Thymus (tissue), 14 donors: Measurements from ENCODE around the gene SOCS6. TPM values are rescaled to one million over a fixed set of nuclear protein-coding genes. Genes with fewer than 3 reads are reported as not detected.
"Not testable (repeated sequence)": the region's sequence is repeated elsewhere in the genome, so short reads cannot be mapped to it uniquely, and the experiment has no call there.

Experiments
- DNase-seq, 9 donors: peaks; one replicate each; pipeline ENCODE4 v3.0.0-alpha.2; 2013; ENCODE audit warnings: low spot score in 9 of 9, low read depth in 6 of 9, missing footprints in 1 of 9
- H3K27ac ChIP-seq, 2 donors: one replicate each; pipeline ENCODE4 v1.5.1; 2013; ENCODE audit warnings: control low read depth in 1 of 2, low read depth in 1 of 2, low read length in 1 of 2, mild to moderate bottlenecking in 1 of 2, moderate library complexity in 1 of 2
- H3K27me3 ChIP-seq, 2 donors: one replicate each; pipeline ENCODE4 v1.5.1; 2013; ENCODE audit warnings: low read length in 1 of 2; ENCODE audit not compliant: control insufficient read depth in 2 of 2, insufficient read depth in 1 of 2
- H3K36me3 ChIP-seq, 2 donors: one replicate each; pipeline ENCODE4 v1.5.1; 2013; ENCODE audit warnings: low read length in 1 of 2, mild to moderate bottlenecking in 1 of 2, moderate library complexity in 1 of 2; ENCODE audit not compliant: control insufficient read depth in 2 of 2, insufficient read depth in 2 of 2
- H3K4me1 ChIP-seq, 2 donors: one replicate each; pipeline ENCODE4 v1.5.1; 2013; ENCODE audit warnings: low read length in 2 of 2; ENCODE audit not compliant: control insufficient read depth in 2 of 2, insufficient read depth in 2 of 2
- H3K4me3 ChIP-seq, 2 donors: one replicate each; pipeline ENCODE4 v1.5.1; 2013; ENCODE audit warnings: low read length in 2 of 2, control low read depth in 1 of 2, mild to moderate bottlenecking in 1 of 2
- H3K9me3 ChIP-seq, 2 donors: one replicate each; pipeline ENCODE4 v1.5.1; 2013; ENCODE audit warnings: low read length in 1 of 2, mild to moderate bottlenecking in 1 of 2; ENCODE audit not compliant: control insufficient read depth in 2 of 2, insufficient read depth in 1 of 2
- WGBS: extraction: QIAGEN DNeasy Blood & Tissue Kit; methylation state at CpG from one replicate; pipeline ENCODE4 v1.1.7; 2013; 5-methylcytosine and 5-hydroxymethylcytosine counted together
- long read RNA-seq, 10 donors: transcript quantifications; one replicate each; lab custom pipeline, GENCODE V29; 2026
- polyA plus RNA-seq: library from polyadenylated mRNA; stranded (reverse); fragments of 200-250 nt; gene quantifications from one replicate; pipeline ENCODE4 v1.2.3, GENCODE V29; 2013
- total RNA-seq: library from RNA; stranded (reverse); fragments of 120-200 nt; gene quantifications from one replicate; pipeline ENCODE4 v1.2.4, GENCODE V29; 2013
- donor health status: healthy.

The SOCS6 gene, protein sequence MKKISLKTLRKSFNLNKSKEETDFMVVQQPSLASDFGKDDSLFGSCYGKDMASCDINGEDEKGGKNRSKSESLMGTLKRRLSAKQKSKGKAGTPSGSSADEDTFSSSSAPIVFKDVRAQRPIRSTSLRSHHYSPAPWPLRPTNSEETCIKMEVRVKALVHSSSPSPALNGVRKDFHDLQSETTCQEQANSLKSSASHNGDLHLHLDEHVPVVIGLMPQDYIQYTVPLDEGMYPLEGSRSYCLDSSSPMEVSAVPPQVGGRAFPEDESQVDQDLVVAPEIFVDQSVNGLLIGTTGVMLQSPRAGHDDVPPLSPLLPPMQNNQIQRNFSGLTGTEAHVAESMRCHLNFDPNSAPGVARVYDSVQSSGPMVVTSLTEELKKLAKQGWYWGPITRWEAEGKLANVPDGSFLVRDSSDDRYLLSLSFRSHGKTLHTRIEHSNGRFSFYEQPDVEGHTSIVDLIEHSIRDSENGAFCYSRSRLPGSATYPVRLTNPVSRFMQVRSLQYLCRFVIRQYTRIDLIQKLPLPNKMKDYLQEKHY
- total RNA-seq = 5.4 TPM
- 5.0 TPM for polyA plus RNA-seq
- long read RNA-seq, donor 1 = 0 reads
- long read RNA-seq, donor 2, full-length matches to known transcripts = 4 of 4 reads
- long read RNA-seq, donor 2, partial matches to known transcripts = 0 of 4 reads
- long read RNA-seq, donor 2, other reads (novel, unspliced or antisense) = 0 of 4 reads
- long read RNA-seq, donor 3, full-length matches to known transcripts = 3 of 3 reads
- long read RNA-seq, donor 3, partial matches to known transcripts = 0 of 3 reads
- long read RNA-seq, donor 3, other reads (novel, unspliced or antisense) = 0 of 3 reads
- long read RNA-seq, donor 4, full-length matches to known transcripts = 1 of 1 reads
- long read RNA-seq, donor 4, partial matches to known transcripts = 0 of 1 reads
- long read RNA-seq, donor 4, other reads (novel, unspliced or antisense) = 0 of 1 reads
- long read RNA-seq, donor 5, full-length matches to known transcripts = 4 of 4 reads
- long read RNA-seq, donor 5, partial matches to known transcripts = 0 of 4 reads
- long read RNA-seq, donor 5, other reads (novel, unspliced or antisense) = 0 of 4 reads
- long read RNA-seq, donor 6 = 0 reads
- long read RNA-seq, donor 7, full-length matches to known transcripts = 1 of 1 reads
- long read RNA-seq, donor 7, partial matches to known transcripts = 0 of 1 reads
- long read RNA-seq, donor 7, other reads (novel, unspliced or antisense) = 0 of 1 reads
- long read RNA-seq, donor 8, full-length matches to known transcripts = 2 of 2 reads
- long read RNA-seq, donor 8, partial matches to known transcripts = 0 of 2 reads
- long read RNA-seq, donor 8, other reads (novel, unspliced or antisense) = 0 of 2 reads
- long read RNA-seq, donor 9, full-length matches to known transcripts = 1 of 1 reads
- long read RNA-seq, donor 9, partial matches to known transcripts = 0 of 1 reads
- long read RNA-seq, donor 9, other reads (novel, unspliced or antisense) = 0 of 1 reads
- long read RNA-seq, donor 10, full-length matches to known transcripts = 1 of 1 reads
- long read RNA-seq, donor 10, partial matches to known transcripts = 0 of 1 reads
- long read RNA-seq, donor 10, other reads (novel, unspliced or antisense) = 0 of 1 reads

DNA sequence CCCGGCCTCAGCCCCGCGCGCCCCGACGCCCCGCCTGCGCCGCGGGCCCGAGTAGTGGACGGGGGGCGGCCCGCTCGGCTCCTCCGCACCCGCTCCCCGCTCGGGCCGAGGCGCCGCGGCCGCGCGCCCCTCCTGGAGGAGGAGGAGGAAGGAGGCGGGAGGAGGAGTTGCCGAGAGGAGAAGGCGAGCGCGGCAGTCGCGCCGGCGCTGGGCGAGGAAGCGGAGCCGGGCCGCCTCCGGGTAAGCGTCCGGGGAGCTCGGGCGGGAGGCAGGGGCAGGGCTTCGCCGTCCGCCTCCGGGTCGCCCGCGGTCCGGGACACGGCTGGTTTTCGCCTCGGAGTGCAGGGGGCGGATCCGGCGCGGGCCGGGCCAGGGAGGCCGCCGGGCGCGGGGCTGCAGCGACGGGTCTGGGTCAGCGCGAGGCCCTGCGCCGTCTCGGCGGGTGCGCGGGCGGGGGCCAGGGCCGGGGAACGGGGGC lies at the start of gene SOCS6:
TSS of gene SOCS6 (plus strand) at position 195 of the 478 bp plus-strand sequence. CDS start 35,624 bp downstream, outside the sequence.
- H3K27me3 ChIP-seq = peaks cover 5 to 20% of the 10 kb centered on the region in 2 donors
- H3K9me3 ChIP-seq = no peaks in the 10 kb centered on the region
- under 1% methylated on average over 77 of the region's 77 CpGs for WGBS
- H3K4me1 ChIP-seq = peaks cover 0 to 9% of the 10 kb centered on the region in 2 donors
- no peaks in the 10 kb centered on the region for H3K36me3 ChIP-seq
- peak within 1 kb of the TSS; percentile 43 to 78 for H3K4me3 ChIP-seq
- DNase-seq = peak in 5 of 9 donors; percentile 13 to 55 (median 37)
- peak within 1 kb of the TSS in 1 of 2 donors; percentile 56 for H3K27ac ChIP-seq

DNA sequence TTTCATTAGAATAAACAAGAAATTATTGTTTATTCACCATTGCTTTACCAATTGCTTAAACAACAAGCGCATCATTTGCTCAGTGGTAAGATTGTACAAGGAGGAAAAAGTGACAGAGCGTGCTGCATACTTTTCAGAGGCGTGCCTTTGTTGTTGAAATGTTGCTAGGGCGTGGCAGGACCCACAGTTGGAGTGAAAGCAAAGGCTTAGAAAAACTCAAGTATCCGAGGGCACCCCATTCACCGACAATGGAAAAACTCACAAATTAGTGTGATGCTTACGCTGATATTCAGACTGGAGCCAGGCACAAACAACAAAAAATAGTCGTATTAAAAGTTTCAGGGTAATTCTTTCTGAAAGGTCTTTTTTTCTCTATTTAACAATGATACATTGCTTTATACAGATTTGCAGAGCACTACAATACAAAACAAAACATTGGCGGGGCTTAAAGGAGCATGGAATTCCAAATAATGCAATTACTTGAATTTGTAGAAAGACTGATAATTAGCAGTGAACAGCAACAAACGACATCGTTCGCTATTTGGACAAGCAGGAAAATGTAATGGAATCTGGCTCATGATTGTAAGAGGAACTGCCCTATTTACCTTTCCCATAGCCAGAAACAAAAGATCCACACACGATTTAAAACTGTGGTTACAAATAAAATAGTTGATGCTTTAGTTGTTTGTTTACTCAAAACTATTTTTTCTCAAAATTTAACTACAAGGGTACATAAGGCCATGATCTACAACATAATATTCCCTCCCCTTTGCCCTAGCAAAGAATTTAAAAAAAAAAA lies 45.5 kb upstream of the SOCS6 start:
- 88% methylated on average over 13 of the region's 13 CpGs for WGBS
- Histone ChIP-seq H3K4me1 (no peaks in the 10 kb centered on the region), H3K27ac (no peak overlapping the region), H3K4me3 (no peak overlapping the region), H3K36me3 (no peaks in the 10 kb centered on the region), H3K9me3 (no peaks in the 10 kb centered on the region), H3K27me3 (no peaks in the 10 kb centered on the region)
- no peak for DNase-seq

DNA sequence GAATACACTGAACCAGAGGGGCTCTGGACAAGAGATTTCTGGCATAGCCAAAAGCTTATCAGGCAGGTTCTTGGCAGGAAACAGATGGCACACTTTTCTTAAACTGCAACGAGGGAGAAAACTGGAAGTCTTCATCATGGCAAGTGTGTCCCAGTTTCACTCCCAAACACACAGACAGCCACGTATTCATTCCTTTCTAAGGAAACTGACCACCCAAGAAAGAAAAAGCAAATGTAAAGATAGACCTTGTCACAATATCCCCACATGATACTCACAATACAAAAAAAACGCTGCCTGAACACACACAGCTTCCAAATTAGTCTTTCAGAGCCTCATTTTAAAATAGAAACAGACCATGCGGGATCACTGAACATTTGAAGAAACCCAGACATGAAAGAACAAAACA lies 42.8 kb upstream of the SOCS6 start:
- Histone ChIP-seq H3K27ac (no peak overlapping the region), H3K4me1 (no peaks in the 10 kb centered on the region), H3K27me3 (no peaks in the 10 kb centered on the region), H3K4me3 (no peak overlapping the region), H3K9me3 (no peaks in the 10 kb centered on the region), H3K36me3 (no peaks in the 10 kb centered on the region)
- DNase-seq = no peak
- WGBS = 22% methylated on average over 4 of the region's 4 CpGs

DNA sequence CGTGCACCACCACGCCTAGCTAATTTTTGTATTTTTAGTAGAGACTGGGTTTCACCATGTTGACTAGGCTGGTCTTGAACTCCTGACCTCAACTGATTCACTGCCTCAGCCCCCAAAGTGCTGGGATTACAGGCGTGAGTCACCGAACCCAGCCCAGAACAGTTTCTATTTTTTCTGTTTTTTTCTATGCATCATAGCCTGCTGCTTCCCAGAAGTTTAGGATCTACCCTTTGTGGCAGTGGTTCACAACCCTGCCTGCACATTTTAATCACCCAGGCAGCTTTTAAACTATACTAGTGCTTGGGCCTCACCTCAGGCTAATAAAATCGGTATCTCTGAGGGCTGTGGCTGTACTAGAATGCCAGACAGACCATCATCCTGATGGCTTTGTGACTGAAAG lies 39.7 kb upstream of the SOCS6 start:
- no peak overlapping the region for H3K4me3 ChIP-seq
- no peaks in the 10 kb centered on the region for H3K9me3 ChIP-seq
- DNase-seq = no peak
- H3K36me3 ChIP-seq = no peaks in the 10 kb centered on the region
- H3K4me1 ChIP-seq = no peaks in the 10 kb centered on the region
- H3K27me3 ChIP-seq = no peaks in the 10 kb centered on the region
- H3K27ac ChIP-seq = no peak overlapping the region
- WGBS = 96% methylated on average over 5 of the region's 5 CpGs

DNA sequence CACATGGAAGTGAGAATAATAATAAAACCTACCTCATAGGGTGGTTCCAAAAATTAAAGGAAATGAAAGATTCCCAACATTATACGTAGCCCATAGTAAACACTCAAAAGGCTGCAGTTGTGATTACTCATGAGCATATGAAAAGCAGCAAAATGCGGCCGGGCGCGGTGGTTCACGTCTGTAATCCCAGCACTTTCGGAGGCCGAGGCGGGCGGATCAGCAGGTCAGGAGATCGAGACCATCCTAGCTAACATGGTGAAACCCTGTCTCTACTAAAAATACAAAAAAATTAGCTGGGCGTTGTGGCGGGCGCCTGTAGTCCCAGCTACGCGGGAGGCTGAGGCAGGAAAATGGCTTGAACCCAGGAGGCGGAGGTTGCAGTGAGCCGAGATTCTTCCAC lies 39.0 kb upstream of the SOCS6 start:
- H3K4me3 ChIP-seq, H3K36me3 ChIP-seq, H3K4me1 ChIP-seq, H3K9me3 ChIP-seq, H3K27me3 ChIP-seq, DNase-seq, H3K27ac ChIP-seq: not testable (repeated sequence)
- 97% methylated on average over 18 of the region's 18 CpGs for WGBS

DNA sequence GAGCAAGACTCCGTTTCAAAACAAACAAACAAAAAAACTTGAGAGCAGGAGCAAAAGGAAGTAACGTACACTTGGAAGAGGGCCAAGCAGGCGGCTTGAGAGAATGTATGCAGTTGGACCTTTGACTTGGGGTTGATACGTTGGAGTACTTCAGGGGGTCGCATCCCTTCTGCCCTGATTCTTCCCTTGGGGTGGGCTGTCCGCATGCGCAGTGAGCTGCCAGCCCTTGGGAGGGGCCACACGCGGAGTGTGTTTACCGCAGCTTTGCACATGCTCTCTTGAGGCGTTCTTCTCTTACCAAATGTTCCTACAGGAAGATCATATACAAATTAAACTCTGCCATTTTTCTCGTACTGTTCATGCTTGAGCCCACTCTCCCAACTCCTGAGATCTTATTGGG lies 38.1 kb upstream of the SOCS6 start:
- WGBS = 96% methylated on average over 12 of the region's 12 CpGs
- H3K27ac ChIP-seq = no peak overlapping the region
- no peaks in the 10 kb centered on the region for H3K36me3 ChIP-seq
- no peaks in the 10 kb centered on the region for H3K27me3 ChIP-seq
- H3K4me1 ChIP-seq = no peaks in the 10 kb centered on the region
- H3K9me3 ChIP-seq = no peaks in the 10 kb centered on the region
- H3K4me3 ChIP-seq = no peak overlapping the region
- no peak for DNase-seq

DNA sequence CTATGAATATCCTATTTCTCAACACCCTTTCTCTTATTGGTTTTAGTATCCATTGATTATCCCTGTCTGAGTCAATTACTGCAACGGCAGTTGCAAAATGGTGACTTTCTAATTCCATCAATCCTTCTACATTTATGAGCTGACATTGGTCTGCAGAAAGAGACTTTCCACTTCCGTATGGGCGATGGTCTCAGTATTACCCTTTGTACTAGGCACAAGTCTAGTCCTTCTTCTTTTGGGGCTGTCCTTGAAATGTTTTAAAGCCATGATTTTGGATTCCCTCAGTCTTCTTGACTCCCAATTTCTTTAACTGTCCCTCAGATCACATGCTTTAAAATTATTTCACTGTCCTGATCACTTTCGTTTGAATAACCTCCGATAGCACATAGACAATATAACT lies 32.7 kb upstream of the SOCS6 start:
- no peak overlapping the region for H3K27ac ChIP-seq
- H3K4me3 ChIP-seq = no peak overlapping the region
- no peak for DNase-seq
- no peaks in the 10 kb centered on the region for H3K36me3 ChIP-seq
- no peaks in the 10 kb centered on the region for H3K27me3 ChIP-seq
- WGBS = 88% methylated on average over 5 of the region's 5 CpGs
- no peaks in the 10 kb centered on the region for H3K4me1 ChIP-seq
- no peaks in the 10 kb centered on the region for H3K9me3 ChIP-seq

DNA sequence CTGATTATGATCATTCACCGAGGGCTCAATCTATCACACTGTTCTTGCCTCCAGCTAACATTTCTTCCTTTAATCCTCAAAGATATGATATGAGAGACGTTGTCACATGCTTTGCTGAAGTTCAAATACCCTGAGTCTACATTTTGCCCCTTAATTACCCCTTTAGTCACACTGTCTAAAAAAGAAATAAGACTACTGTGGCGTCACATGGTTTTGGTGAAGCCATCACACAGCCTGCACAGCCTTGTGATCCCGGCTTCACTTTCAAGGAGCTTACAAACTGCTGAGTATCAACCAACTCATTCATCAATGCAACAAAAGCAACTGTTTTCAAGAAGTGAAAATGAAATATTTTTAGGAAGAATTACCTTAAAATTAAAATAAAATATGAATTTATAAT lies 31.9 kb upstream of the SOCS6 start:
- 80% methylated on average over 4 of the region's 4 CpGs for WGBS
- no peaks in the 10 kb centered on the region for H3K36me3 ChIP-seq
- no peaks in the 10 kb centered on the region for H3K4me1 ChIP-seq
- no peak overlapping the region for H3K4me3 ChIP-seq
- no peak overlapping the region for H3K27ac ChIP-seq
- no peaks in the 10 kb centered on the region for H3K27me3 ChIP-seq
- no peak for DNase-seq
- no peaks in the 10 kb centered on the region for H3K9me3 ChIP-seq
